Activated B cell treated with CpG ODN at 0.5 μM for 24 hours (primary cell): ENCODE measurements around the gene PDZRN3. TPM values are rescaled to one million over a fixed set of nuclear protein-coding genes. Genes with fewer than 3 reads are reported as not detected.

ENCODE experiments used
- ATAC-seq: fragments of 200-7000 bp; cut with Tn5 transposase; one replicate; pipeline ENCODE4 v1.10.0; 2021; ENCODE audit warnings: low read depth, mild to moderate bottlenecking, moderate library complexity
- CTCF ChIA-PET: fragments of 350-600 bp; sonication (Branson Sonifier 250); formaldehyde crosslinking; loops from one replicate; lab custom pipeline; 2021; ENCODE audit warnings: antibody characterized with exemption; lab: Charles Lee
- POLR2A ChIA-PET: fragments of 350-600 bp; sonication (Branson Sonifier 250); formaldehyde crosslinking; loops from one replicate; lab custom pipeline; 2021; ENCODE audit warnings: antibody characterized with exemption; lab: Charles Lee
- DNase-seq: peaks from one replicate; pipeline ENCODE4 v3.0.0; 2022
- H3K27ac Mint-ChIP-seq: one replicate; pipeline ENCODE4 v1.8.0; 2020; ENCODE audit warnings: mixed read lengths
- H3K27me3 Mint-ChIP-seq: one replicate; pipeline ENCODE4 v1.8.0; 2021; ENCODE audit warnings: mixed read lengths
- H3K36me3 Mint-ChIP-seq: one replicate; pipeline ENCODE4 v1.8.0; 2021; ENCODE audit warnings: low read depth, mixed read lengths
- H3K4me1 Mint-ChIP-seq: one replicate; pipeline ENCODE4 v1.8.0; 2021; ENCODE audit warnings: mixed read lengths
- H3K4me3 Mint-ChIP-seq: one replicate; pipeline ENCODE4 v1.8.0; 2020; ENCODE audit warnings: mild to moderate bottlenecking, mixed read lengths
- H3K9me3 Mint-ChIP-seq: one replicate; pipeline ENCODE4 v1.8.0; 2020; ENCODE audit warnings: mixed read lengths
- CTCF ChIP-seq: fragments of 200-600 bp; IDR thresholded peaks from one replicate; pipeline ENCODE4 v1.8.0; 2022; ENCODE audit warnings: antibody characterized with exemption, mild to moderate bottlenecking
- intact Hi-C: fragments of 100-400 bp; cut with micrococcal nuclease; formaldehyde crosslinking; loops from one replicate; pipeline ENCODE4 v1.15.1; 2024
- total RNA-seq: library from RNA; stranded (reverse); gene quantifications from 2 replicates; pipeline ENCODE4 v1.2.3, GENCODE V29; 2022

The PDZRN3 gene
- total RNA-seq, 1 donor from 2014 or later, result not detected

- ATAC-seq, result no peak
- Mint-ChIP-seq H3K4me3 (no peak overlapping the region), H3K36me3 (no peaks in the 10 kb centered on the region), H3K9me3 (peaks cover 3% of the 10 kb centered on the region), H3K27me3 (no peaks in the 10 kb centered on the region), H3K27ac (no peak overlapping the region), H3K4me1 (no peaks in the 10 kb centered on the region)
- TF ChIP-seq CTCF, result no peak
- POLR2A ChIA-PET, result no interaction called here
- DNase-seq, result no peak
- CTCF ChIA-PET, result no interaction called here
- intact Hi-C loops, result no loop called here
Measured at GRCh38 chr3:73380735-73381532, 243.8 kb downstream of the PDZRN3 start.

DNA sequence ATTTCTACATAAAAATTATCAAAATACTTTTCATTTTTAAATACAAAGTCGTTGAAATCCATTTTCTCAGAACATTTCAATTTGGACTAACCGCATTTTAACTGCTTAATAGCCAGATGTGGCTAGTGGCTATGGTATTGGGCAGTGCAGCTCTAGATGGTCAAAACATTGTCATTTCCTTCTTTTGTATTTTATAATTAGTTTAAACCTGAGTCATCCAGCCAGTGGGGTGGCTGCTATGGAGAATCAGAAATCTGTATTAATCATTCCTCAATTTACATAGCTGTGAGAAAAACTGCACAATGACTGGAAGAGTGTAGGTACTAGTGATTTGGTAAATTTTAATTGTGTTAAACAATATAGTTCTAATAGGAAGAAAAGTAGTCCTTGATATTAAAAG lies 245.3 kb downstream of the PDZRN3 start:
- H3K27me3 Mint-ChIP-seq, result no peaks in the 10 kb centered on the region
- ChIA-PET POLR2A (no interaction called here), CTCF (no interaction called here)
- H3K36me3 Mint-ChIP-seq, result no peaks in the 10 kb centered on the region
- intact Hi-C loops, result no loop called here
- no peak overlapping the region for H3K27ac Mint-ChIP-seq
- no peak for DNase-seq
- no peak for TF ChIP-seq CTCF
- peaks cover 2% of the 10 kb centered on the region for H3K9me3 Mint-ChIP-seq
- no peak overlapping the region for H3K4me3 Mint-ChIP-seq
- no peaks in the 10 kb centered on the region for H3K4me1 Mint-ChIP-seq
- no peak for ATAC-seq

DNA sequence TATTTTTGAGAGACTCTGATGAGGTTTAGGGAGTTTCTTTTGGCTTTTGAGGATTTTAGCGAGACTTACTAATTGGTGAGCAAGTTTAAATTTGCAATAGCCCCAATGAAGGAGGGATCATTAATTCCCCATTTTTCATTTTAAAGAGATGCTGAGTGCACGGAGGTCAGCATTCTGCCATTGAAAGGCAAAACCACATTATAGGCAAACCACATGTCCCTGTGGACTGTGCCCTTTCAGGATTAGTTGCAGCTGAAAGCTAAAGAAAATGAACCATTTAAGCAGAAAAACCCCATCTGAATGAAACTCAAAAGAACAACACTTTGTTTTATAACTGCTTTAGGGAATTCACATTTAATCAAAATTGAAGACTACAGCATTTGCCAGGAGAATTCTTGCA lies 246.5 kb downstream of the PDZRN3 start:
- TF ChIP-seq CTCF, result no peak
- POLR2A ChIA-PET, result no interaction called here
- Mint-ChIP-seq H3K9me3 (peaks cover 3% of the 10 kb centered on the region), H3K4me3 (no peak overlapping the region), H3K36me3 (no peaks in the 10 kb centered on the region), H3K27ac (no peak overlapping the region), H3K4me1 (no peaks in the 10 kb centered on the region), H3K27me3 (no peaks in the 10 kb centered on the region)
- DNase-seq (no peak), ATAC-seq (no peak)
- CTCF ChIA-PET, result no interaction called here
- intact Hi-C loops, result no loop called here

- TF ChIP-seq CTCF, result no peak
- Mint-ChIP-seq H3K4me1 (no peaks in the 10 kb centered on the region), H3K36me3 (no peaks in the 10 kb centered on the region), H3K4me3 (no peak overlapping the region), H3K27me3 (no peaks in the 10 kb centered on the region), H3K9me3 (peaks cover 2% of the 10 kb centered on the region), H3K27ac (no peak overlapping the region)
- CTCF ChIA-PET, result no interaction called here
- intact Hi-C loops, result no loop called here
- POLR2A ChIA-PET, result no interaction called here
- DNase-seq, result no peak
- ATAC-seq, result no peak
Measured at GRCh38 chr3:73365756-73366397, 258.9 kb downstream of the PDZRN3 start.

GRCh38 chr3:73364517-73364916 lies 260.2 kb downstream of the PDZRN3 start:
- Mint-ChIP-seq H3K4me3 (no peak overlapping the region), H3K27me3 (no peaks in the 10 kb centered on the region), H3K4me1 (no peaks in the 10 kb centered on the region), H3K27ac (no peak overlapping the region), H3K9me3 (peaks cover 5% of the 10 kb centered on the region), H3K36me3 (no peaks in the 10 kb centered on the region)
- POLR2A ChIA-PET, result no interaction called here
- intact Hi-C loops, result no loop called here
- CTCF ChIA-PET, result no interaction called here
- ATAC-seq (no peak), DNase-seq (no peak)
- no peak for TF ChIP-seq CTCF
